Measurements from ENCODE around the gene NLGN4Y. TPM values are rescaled to one million over a fixed set of nuclear protein-coding genes. Genes with fewer than 3 reads are reported as not detected.

Gene NLGN4Y
- polyA plus RNA-seq, 1 of the 3 experiments (the other 2 are of a cell fraction): not detected

- WGBS (ENCODE audit: low lambda C conversion rate): no CpG with 5 or more reads among the region's 5 CpGs
- Histone ChIP-seq H3K4me3 (ENCODE audit: low read depth in 2 of 2, low read length in 1 of 2) (no peak overlapping the region), H3K27ac (ENCODE audit: low read depth in 2 of 2, low read length in 1 of 2) (no peak overlapping the region), H3F3A (replicated peaks; ENCODE audit: insufficient read depth) (no peaks in the 10 kb centered on the region), H3K9me2 (no peaks in the 10 kb centered on the region), H3K9ac (no peak overlapping the region), H3K36me3 (replicated peaks in 1 of 2; ENCODE audit: control insufficient read depth in 1 of 2, insufficient read depth in 2 of 2, low read length in 1 of 2) (no peaks in the 10 kb centered on the region), H3K4me2 (no peak overlapping the region), H2AFZ (ENCODE audit: low read depth) (no peak overlapping the region), H4K20me1 (ENCODE audit: insufficient read depth) (no peaks in the 10 kb centered on the region), H3K79me2 (ENCODE audit: insufficient read depth) (no peaks in the 10 kb centered on the region), H3K9me3 (no peaks in the 10 kb centered on the region), H3K27me3 (ENCODE audit: insufficient read depth) (no peaks in the 10 kb centered on the region), H3K4me1 (ENCODE audit: control insufficient read depth in 1 of 2, insufficient read depth in 2 of 2, low read depth in 1 of 2, low read length in 1 of 2) (no peaks in the 10 kb centered on the region)
- ChIA-PET POLR2A (no interaction called here), CTCF (no interaction called here)
- no peak for DNase-seq
- TF ChIP-seq, protein P1, sequence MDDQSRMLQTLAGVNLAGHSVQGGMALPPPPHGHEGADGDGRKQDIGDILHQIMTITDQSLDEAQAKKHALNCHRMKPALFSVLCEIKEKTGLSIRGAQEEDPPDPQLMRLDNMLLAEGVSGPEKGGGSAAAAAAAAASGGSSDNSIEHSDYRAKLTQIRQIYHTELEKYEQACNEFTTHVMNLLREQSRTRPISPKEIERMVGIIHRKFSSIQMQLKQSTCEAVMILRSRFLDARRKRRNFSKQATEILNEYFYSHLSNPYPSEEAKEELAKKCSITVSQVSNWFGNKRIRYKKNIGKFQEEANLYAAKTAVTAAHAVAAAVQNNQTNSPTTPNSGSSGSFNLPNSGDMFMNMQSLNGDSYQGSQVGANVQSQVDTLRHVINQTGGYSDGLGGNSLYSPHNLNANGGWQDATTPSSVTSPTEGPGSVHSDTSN (IDR thresholded peaks at IDR 0.05): no peak
- TF ChIP-seq EZH2phosphoT487 (IDR thresholded peaks at IDR 0.05; ENCODE audit: borderline replicate concordance, low read depth) (no peak), RAD21 (IDR thresholded peaks at IDR 0.05; ENCODE audit: low read length) (no peak), POLR2AphosphoS5 (IDR thresholded peaks at IDR 0.05; ENCODE audit: low read depth, low read length) (no peak), GATA2 (CRISPR knock-in tag; IDR thresholded peaks at IDR 0.05) (no peak), IRF3 (IDR thresholded peaks at IDR 0.05; ENCODE audit: low read depth, low read length) (no peak), EP300 (IDR thresholded peaks at IDR 0.05; ENCODE audit: borderline replicate concordance in 1 of 2, low read depth in 1 of 2, low read length in 1 of 2) (no peak), FOXJ3 (CRISPR knock-in tag; IDR thresholded peaks at IDR 0.05) (no peak), JUND (IDR thresholded peaks at IDR 0.05) (no peak)
Measured at GRCh38 chrY:14543506-14543905, 19.2 kb downstream of the NLGN4Y start.

DNA sequence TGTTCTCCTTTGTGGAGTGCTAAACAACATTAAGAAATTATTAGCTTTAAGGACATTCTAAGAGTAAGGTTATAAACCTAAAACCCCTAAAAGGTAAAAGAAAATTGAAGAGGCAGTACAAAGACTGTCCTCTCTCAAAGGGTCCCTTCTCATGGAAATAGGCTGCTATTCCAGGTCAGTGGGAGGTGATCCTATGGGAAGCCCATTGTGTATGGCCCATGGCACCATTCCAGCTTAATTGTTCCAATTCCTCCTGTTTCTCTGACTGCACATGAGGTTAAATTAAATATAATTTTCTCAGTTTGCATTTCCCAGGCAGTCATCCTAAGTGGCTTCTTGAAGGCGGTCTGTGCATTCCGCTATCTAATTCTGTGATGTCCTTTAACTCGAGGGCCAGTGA, 57.0 kb downstream of the NLGN4Y start:
- no peak overlapping the region for H3K4me3 ChIP-seq (ENCODE audit: low read depth in 2 of 2, low read length in 1 of 2)
- no peaks in the 10 kb centered on the region for H3K9me3 ChIP-seq
- ChIA-PET CTCF (no interaction called here), POLR2A (no interaction called here)
- no peaks in the 10 kb centered on the region for H3K9me2 ChIP-seq
- no peak overlapping the region for H3K4me2 ChIP-seq
- H3K9ac ChIP-seq: no peak overlapping the region
- H3K27me3 ChIP-seq (ENCODE audit: insufficient read depth): no peaks in the 10 kb centered on the region
- no peak overlapping the region for H2AFZ ChIP-seq (ENCODE audit: low read depth)
- H3K79me2 ChIP-seq (ENCODE audit: insufficient read depth): no peaks in the 10 kb centered on the region
- TF ChIP-seq TEAD4 (IDR thresholded peaks at IDR 0.05; ENCODE audit: borderline replicate concordance, insufficient read depth): no peak
- TF ChIP-seq SMC3 (IDR thresholded peaks at IDR 0.05; ENCODE audit: low read depth, low read length): no peak
- no peak for TF ChIP-seq MEF2A (IDR thresholded peaks at IDR 0.05; ENCODE audit: borderline replicate concordance, low read depth)
- TF ChIP-seq, protein P2, sequence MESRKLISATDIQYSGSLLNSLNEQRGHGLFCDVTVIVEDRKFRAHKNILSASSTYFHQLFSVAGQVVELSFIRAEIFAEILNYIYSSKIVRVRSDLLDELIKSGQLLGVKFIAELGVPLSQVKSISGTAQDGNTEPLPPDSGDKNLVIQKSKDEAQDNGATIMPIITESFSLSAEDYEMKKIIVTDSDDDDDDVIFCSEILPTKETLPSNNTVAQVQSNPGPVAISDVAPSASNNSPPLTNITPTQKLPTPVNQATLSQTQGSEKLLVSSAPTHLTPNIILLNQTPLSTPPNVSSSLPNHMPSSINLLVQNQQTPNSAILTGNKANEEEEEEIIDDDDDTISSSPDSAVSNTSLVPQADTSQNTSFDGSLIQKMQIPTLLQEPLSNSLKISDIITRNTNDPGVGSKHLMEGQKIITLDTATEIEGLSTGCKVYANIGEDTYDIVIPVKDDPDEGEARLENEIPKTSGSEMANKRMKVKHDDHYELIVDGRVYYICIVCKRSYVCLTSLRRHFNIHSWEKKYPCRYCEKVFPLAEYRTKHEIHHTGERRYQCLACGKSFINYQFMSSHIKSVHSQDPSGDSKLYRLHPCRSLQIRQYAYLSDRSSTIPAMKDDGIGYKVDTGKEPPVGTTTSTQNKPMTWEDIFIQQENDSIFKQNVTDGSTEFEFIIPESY (IDR thresholded peaks at IDR 0.05; ENCODE audit: borderline replicate concordance, low read depth): no peak
- TF ChIP-seq, protein P1 (IDR thresholded peaks at IDR 0.05): no peak
- TF ChIP-seq ELF1 (IDR thresholded peaks at IDR 0.05): no peak
- no peak for TF ChIP-seq SIN3A (IDR thresholded peaks at IDR 0.05; ENCODE audit: borderline replicate concordance, low read depth, low read length)
- no peak for TF ChIP-seq GABPA (IDR thresholded peaks at IDR 0.05; ENCODE audit: low read depth)
- DNase-seq: no peak
- H3F3A ChIP-seq (replicated peaks; ENCODE audit: insufficient read depth): no peaks in the 10 kb centered on the region
- no peak overlapping the region for H3K27ac ChIP-seq (ENCODE audit: low read depth in 2 of 2, low read length in 1 of 2)
- no peaks in the 10 kb centered on the region for H4K20me1 ChIP-seq (ENCODE audit: insufficient read depth)
- no CpG with 5 or more reads among the region's 3 CpGs for WGBS (ENCODE audit: low lambda C conversion rate)
- no peaks in the 10 kb centered on the region for H3K4me1 ChIP-seq (ENCODE audit: control insufficient read depth in 1 of 2, insufficient read depth in 2 of 2, low read depth in 1 of 2, low read length in 1 of 2)
- no peaks in the 10 kb centered on the region for H3K36me3 ChIP-seq (replicated peaks in 1 of 2; ENCODE audit: control insufficient read depth in 1 of 2, insufficient read depth in 2 of 2, low read length in 1 of 2)
